ENCODE measurements around the gene ATP8A1.
"Not testable (repeated sequence)": the region's sequence is repeated elsewhere in the genome, so short reads cannot be mapped to it uniquely, and the experiment has no call there.

The ATP8A1 gene

DNA sequence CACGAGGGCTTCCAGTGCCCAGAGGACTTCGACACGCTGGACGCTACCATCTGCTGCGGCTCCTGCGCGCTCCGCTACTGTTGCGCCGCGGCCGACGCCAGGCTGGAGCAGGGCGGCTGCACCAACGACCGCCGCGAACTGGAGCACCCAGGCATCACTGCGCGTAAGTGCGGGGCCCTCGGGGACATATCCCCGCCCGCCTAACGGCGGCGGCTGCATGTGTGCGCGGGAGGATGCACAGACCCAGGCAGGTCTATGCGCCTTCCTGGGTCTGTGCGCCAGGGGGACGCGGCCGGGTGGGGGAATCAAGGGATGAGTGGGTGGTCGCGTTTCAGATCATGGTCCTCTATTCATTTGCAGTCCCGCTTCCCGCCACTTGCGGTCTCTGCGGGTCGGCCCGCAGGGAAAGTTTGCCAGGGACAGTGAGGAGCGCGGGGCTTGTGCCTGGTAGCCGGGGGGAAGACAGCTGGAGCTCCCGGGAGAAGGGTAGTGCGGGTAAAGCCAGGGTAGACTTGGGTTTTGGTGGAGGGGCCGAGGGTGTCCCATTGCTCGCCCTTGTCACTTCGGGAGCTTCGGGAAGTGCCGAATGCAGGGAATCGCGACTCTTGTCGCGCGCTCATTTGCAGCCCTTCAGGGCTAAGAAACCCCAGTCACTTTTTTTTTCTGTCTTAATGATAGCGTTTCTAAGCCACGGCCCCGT lies 258.6 kb downstream of the ATP8A1 start:
- DNase-seq: peak; percentile 63

DNA sequence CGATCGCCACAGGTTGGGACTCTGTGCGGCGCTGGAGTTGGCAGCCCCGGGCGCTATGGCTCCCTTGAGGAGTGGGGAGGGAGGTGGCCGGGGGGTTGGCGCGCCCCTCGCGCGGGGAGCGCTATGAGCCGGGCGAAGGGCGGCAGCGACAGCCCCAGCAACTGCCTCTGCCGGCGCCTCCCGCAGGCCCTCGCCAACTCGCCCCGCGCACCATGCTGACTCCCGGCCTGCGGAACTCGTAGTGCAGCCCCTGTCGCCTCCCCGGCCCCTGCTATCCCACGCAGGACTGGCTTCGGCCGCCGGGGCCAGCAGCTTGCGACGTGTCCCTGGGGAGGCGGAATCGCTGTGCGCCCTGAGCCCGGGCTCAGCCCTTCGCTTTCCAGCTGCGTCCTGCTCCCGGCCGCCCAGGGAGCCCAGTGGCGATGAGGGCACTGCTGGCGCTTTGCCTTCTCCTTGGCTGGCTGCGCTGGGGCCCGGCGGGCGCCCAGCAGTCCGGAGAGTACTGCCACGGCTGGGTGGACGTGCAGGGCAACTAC lies 259.2 kb downstream of the ATP8A1 start:
- DNase-seq: peak; percentile 66

DNA sequence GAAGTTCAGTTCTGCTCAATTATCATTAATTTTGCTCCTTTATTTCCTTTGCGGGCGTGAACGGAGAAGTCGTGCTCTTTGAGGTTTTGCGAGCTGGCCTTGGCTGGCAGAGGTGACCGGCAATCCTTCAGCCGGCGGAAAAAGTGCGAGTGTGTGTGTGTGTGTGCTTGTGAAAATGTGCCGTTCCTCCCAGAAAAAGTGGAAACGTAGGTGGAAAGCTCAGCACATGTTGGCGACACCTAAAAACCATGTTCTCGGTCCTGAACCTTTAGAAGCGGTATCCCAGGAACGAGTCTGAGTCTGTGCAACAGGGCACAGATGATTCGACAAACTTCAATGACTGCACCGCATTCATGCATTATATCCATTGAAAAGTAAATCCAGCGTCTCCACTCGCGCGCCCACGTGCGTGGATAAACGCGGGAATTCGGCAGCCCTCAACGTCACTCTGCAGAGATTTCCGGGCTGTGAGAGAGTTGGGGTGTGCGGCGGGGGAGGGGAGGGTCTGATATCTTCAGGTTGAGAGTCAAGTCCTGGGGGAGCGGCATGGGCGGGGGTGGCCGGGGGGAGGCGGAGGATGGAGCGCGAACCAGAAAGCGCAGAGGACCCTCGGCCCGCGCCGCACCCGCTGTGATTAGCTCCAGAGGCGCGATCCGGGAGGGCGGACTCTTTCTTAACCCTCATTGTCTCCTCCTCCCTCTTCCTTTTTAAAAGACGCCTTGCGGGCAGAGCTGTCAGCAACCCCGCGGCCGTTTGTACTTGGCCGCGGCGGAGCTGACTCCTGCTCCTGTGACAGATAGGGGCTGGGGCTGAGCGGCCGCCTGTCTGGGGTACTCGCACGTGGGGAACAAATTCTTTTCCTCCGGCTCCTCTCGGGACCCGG lies 259.9 kb downstream of the ATP8A1 start, which contains the start of gene SHISA3:
Gene SHISA3, plus strand, starts transcription at position 737 of the 883 bp plus-strand sequence. CDS start 569 bp downstream, outside the sequence.
- peak; percentile 65 for DNase-seq

GRCh38 chr4:42396361-42396751 lies 260.5 kb downstream of the ATP8A1 start:
- no peak for DNase-seq

DNA sequence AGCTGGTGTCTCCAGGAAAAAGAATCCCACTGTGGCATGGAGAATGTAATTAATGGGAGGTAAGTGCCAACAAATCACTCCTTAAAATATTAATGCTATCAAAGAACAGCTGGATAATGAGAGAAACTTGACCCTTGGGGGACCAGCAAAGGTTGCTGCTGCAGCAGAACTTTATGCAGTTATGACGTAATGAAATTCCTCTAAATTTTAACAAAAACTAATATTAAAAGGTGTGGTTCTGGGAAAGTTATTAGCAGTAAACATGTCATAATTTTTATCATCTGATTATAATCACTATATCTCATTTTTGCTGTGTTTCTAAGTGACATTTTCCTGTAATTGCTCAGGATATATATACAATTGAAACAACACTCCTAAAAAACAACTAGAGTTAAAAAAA lies 261.3 kb downstream of the ATP8A1 start:
- DNase-seq: no peak

GRCh38 chr4:42392436-42392835 lies 264.5 kb downstream of the ATP8A1 start:
- DNase-seq: no peak

DNA sequence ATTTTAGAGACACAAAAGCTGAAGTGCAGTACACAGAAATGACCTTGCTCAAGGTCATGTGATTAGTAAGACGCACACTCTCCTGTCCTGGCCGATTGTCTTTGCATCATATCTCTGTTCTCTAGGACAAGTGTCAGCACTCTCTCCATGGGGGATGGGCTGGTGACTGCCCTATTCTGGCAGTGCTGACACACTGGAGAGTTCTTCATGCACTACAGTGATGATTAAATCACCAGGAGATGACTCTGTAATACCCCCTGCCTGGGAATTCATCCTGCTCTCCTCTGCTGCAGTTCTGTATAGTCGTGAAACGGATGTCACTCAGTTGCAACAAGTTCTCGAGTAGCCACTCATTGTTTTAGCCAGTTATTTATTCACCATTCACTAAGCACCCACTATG lies 264.9 kb downstream of the ATP8A1 start:
- no peak for DNase-seq

- DNase-seq: no peak
Measured at GRCh38 chr4:42391355-42391664, 265.6 kb downstream of the ATP8A1 start.

DNA sequence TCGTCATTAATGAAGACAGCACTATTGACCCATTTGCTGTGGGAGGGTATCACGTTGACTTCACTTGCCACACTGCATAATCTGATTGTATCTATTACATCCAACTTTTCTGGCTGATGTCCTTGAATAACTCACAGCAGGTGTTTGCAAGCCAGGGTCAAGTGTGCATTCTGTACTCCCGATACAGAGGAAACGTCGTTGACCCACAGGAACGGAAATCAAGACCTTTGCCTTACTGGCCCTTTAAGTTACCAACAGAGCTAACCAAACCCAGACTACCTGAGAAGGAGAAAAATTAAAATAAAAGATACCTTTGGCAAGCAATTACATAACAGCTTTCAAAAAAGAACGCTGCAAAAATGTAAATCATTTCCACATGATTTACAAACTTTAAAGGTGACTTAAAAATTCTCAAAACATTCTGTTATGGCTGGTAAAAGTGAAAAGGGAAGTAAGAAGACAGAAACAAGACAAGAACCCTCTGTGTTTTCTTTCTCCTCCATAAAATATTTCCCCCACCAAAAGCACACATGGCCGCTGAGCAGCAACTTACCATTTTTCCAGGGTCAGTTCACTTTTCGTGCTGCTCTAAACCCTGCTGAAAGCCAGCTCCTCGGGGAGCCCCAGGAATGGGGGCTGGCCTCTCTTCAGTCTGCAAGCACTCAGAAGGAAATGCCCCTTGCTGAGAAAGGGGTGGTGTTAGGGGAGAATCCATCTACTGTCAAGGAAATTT lies 266.1 kb downstream of the ATP8A1 start:
- DNase-seq: no peak

- no peak for DNase-seq
Measured at GRCh38 chr4:42385516-42385915, 271.4 kb downstream of the ATP8A1 start.

DNA sequence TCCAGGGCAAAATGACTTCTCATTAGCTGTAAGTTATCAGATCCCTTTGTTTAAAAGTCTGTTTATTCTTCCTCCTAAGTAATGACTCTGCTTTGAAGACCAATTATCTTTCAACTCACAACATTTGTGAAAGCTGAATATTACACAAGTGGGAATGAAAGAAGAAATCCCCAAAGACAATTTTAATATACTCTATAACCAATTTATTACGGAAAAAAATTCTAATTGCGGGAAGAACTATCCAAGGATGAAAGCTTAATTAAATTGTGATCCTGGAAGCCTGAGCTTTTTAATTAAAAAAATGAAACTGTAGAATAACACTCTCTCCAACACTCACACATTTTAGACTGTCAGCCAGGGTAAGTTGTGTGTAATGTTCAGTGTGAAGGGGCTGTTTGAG lies 275.2 kb downstream of the ATP8A1 start:
- DNase-seq: no peak

DNA sequence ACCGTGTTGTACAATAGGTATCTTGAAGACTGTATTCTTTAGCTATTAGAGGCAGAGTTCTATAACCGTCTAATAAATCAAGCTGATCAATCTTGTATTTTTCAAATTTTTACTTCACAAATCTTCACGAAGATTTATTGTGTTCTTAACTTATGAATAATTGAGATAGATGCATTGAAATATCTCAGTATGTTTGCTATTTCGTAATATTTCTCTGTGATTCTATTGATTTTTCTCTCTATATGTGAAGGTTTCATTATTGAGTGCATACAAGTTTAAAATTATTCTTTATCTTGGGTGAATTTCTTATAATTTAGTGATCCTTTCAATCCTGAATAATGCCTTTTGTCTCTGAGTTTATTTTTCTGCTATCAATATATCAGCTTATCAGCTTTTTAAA lies 279.4 kb downstream of the ATP8A1 start:
- no peak for DNase-seq

GRCh38 chr4:42372303-42372702 lies 284.6 kb downstream of the ATP8A1 start:
- not testable (repeated sequence) for DNase-seq

GRCh38 chr4:42371305-42372252 lies 285.3 kb downstream of the ATP8A1 start:
- DNase-seq: no peak

DNA sequence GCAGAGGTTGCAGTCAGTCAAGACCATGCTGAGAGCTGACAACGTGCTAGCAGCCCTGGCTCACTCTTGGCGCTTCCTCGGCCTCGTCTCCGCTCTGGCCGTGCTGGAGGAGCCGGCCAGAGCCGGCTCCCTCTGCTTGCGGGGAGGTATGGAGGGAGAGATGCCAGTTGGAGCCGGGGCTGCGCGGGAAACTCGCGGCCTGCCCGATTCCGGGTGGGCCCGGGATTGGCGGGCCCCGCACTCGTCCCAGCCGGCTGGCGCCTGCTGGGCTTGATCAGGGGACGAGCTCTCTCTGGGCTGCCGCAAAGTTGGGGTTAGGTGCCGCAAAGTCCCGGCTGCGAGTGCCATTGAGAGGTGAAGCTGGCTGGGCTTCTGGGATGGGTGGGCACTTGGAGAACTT lies 287.4 kb downstream of the ATP8A1 start:
- no peak for DNase-seq

DNA sequence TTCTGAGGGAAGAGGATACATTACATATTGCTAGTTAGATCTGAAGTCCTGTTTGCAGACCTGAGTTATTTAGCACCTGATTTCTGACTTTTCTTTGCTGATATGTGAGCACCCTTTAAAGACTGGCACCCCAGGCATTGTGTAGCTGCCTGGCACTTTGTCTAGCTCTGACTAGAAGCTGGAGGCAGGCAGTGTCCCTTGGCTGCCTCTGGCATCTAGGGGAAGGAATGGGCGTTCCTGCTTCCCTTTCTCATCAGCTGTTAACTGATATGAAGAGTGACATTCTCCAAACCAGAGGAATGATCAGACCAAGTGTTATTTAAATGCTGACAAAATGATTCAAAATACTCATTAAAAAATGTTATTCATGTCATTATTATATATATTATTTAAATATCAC lies 289.9 kb downstream of the ATP8A1 start:
- DNase-seq: no peak

GRCh38 chr4:42364266-42365053 lies 292.4 kb downstream of the ATP8A1 start:
- no peak for DNase-seq

- no peak for DNase-seq
Measured at GRCh38 chr4:42363614-42364013, 293.3 kb downstream of the ATP8A1 start.

- DNase-seq: no peak
Measured at GRCh38 chr4:42362591-42362990, 294.3 kb downstream of the ATP8A1 start.

GRCh38 chr4:42361456-42361855 lies 295.4 kb downstream of the ATP8A1 start:
- DNase-seq: no peak

DNA sequence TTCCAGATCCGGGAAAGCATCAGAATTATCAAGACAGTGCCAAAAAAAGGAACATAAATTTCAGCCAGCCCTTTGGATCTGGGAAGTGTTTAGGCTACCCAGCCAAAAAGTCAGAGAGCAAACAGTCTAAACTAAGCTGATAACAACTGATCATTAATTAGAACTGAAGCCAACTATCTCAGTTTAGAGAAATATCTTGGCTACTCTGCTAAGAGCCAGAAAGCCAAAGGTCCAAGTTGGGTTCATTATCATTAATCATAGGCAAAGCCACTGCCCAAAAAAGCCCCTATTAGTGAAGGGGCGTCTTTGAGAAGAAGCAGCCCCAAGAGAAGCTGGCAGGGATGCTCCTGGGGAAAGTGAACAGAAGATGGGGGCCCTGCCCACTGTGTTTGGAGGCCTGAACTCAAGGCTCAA lies 296.6 kb downstream of the ATP8A1 start:
- DNase-seq: no peak

Data from activated CD8-positive, alpha-beta memory T cell treated with anti-CD3 and anti-CD28 coated beads for 24 hours (primary cell).